Measurements from ENCODE around the gene XPNPEP3.

The XPNPEP3 gene

GRCh38 chr22:40973144-40973543 lies 116.2 kb downstream of the XPNPEP3 start:
- no peak for DNase-seq
- in situ Hi-C loops (cut with MboI; ENCODE audit: low pct_unique_long_range_greater_than_20kb, low sequenced_read_pairs), result no loop called here

DNA sequence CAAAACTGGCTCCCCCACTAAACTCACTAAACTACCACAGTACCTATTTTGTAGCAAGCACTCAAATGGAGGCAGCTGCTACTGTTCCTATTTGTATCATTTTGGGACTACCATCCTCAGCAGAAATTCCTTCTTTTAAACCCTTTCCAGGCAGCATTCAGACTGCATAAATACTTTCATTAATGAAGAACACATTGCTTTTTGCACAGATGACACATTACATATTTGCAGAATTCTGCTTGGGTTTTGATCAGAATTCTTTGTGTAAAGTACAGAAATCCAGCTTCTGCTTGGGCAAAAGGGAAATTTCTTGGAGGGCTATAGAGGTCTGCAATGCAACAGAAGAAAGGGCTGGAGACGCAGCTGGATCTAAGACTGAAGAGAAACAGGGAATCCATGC lies 118.4 kb downstream of the XPNPEP3 start:
- no peak for DNase-seq
- in situ Hi-C loops (cut with MboI; ENCODE audit: low pct_unique_long_range_greater_than_20kb, low sequenced_read_pairs), result no loop called here

DNA sequence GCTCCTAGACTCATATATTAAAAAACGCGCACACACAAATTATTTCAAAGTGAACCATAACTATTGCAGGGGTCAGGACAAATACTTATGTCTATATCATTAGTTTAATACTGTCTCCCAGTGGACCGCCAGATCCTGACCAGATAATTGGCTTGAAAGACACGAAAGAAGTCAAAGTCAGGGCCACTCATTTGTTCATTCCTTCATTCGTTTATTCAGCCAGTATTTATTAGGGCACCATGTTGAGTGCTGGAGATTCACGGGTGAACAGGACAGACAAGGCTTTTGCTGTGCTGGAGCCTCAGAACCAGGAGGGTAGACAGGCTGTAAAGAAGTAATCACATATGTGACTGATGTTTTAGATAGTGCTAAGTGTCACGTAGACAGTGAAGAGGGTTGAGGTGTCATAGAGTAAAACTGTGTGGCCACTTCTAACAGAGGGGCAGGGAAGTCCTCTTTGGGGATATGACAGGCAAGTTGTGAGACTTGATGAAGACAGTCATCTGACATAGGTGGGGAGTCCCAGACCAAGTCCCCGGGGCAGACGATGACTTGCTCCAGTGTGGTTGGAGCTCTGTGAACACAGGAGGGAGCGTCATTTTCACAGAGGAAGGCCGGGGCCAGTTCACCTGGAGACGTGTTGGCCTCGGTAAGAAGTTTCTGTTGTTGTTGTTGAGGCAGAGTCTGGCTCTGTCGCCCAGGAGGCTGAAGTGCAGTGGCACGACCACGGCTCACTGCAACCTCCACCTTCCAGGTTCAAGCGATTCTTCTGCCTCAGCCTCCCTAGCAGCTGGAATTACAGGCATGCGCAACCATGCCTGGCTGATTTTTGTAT lies 120.1 kb downstream of the XPNPEP3 start:
- DNase-seq, result no peak
- in situ Hi-C loops (cut with MboI; ENCODE audit: low pct_unique_long_range_greater_than_20kb, low sequenced_read_pairs), result no loop called here

GRCh38 chr22:40979198-40979597 lies 122.2 kb downstream of the XPNPEP3 start:
- in situ Hi-C loops (cut with MboI; ENCODE audit: low pct_unique_long_range_greater_than_20kb, low sequenced_read_pairs), result no loop called here
- DNase-seq, result no peak

DNA sequence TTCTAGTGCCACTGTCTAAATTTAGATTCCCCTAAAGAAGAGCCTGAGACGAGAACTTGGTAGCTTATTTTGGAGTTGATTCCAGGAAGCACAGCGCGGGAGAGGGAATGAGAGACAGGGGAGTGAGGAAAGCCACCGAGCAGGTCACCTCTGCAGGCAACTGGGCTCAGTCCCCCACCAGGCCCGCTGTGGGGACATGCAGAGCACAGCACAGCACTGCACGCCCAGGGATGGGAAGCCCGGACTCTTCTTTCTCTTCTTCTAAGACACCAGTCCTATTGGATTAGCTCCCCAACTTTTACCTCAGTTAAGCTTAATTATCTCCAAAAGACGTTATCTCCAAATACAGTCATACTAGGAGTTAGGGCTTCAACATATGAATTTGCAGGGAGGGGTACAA lies 122.9 kb downstream of the XPNPEP3 start:
- no peak for DNase-seq
- in situ Hi-C loops (cut with MboI; ENCODE audit: low pct_unique_long_range_greater_than_20kb, low sequenced_read_pairs), result no loop called here

Data from KBM-7 (cell line).